Stomach (tissue), 9 donors: ENCODE data around the gene TTC3. TPM values are rescaled to one million over a fixed set of nuclear protein-coding genes. Genes with fewer than 3 reads are reported as not detected.

Experiments used
- DNase-seq, 2 donors: peaks; one replicate each; pipeline versions ENCODE4 v3.0.0 to v3.0.0-alpha.2; 2013 to 2019
- H3K27ac ChIP-seq, 5 donors: fragments of 200-600 bp in 4 of 5; sonication (generic) in 4 of 5; one replicate each; pipeline ENCODE4 v1.5.1; 2013 to 2019; ENCODE audit warnings: mild to moderate bottlenecking in 1 of 5, moderate library complexity in 1 of 5
- H3K27me3 ChIP-seq, 3 donors: fragments of 200-600 bp; sonication (generic); one replicate each; pipeline ENCODE4 v1.5.1; 2017 to 2019; ENCODE audit warnings: mixed run types in 1 of 3
- H3K36me3 ChIP-seq, 4 donors: fragments of 200-600 bp; sonication (generic); 1 replicate in 3 of 4; 2 replicates in 1 of 4; pipeline ENCODE4 v1.5.1; 2016 to 2019
- H3K4me1 ChIP-seq, 4 donors: fragments of 200-600 bp; sonication (generic); one replicate each; pipeline ENCODE4 v1.5.1; 2016 to 2019
- H3K4me3 ChIP-seq, 4 donors: fragments of 200-600 bp; sonication (generic) in 3 of 4; one replicate each; pipeline ENCODE4 v1.5.1; 2016 to 2019; ENCODE audit warnings: mild to moderate bottlenecking in 1 of 4
- H3K9me3 ChIP-seq, 4 donors: fragments of 200-600 bp; sonication (generic); one replicate each; pipeline ENCODE4 v1.5.1; 2016 to 2019
- EP300 ChIP-seq: sonication (generic); formaldehyde crosslinking; IDR thresholded peaks from one replicate; pipeline ENCODE4 v1.6.1; 2017; ENCODE audit warnings: antibody characterized with exemption
- POLR2A ChIP-seq, 4 donors: fragments of 450-650 bp; IDR thresholded peaks; one replicate each; pipeline ENCODE4 v1.6.1; 2016; ENCODE audit warnings: antibody characterized with exemption in 4 of 4, control low read depth in 2 of 4, mild to moderate bottlenecking in 1 of 4, moderate library complexity in 1 of 4
- POLR2AphosphoS5 ChIP-seq, 3 donors: sonication (generic); formaldehyde crosslinking; IDR thresholded peaks; one replicate each; pipeline ENCODE4 v1.6.1; 2016; ENCODE audit warnings: antibody characterized with exemption in 3 of 3
- WGBS, 5 donors: extraction: QIAGEN DNeasy Blood & Tissue Kit in 3 of 5; methylation state at CpG; one replicate each; pipeline versions ENCODE4 v1.1.5 to v1.1.7; 2013 to 2018; 5-methylcytosine and 5-hydroxymethylcytosine counted together
- intact Hi-C: fragments of 100-400 bp; cut with DNase I; formaldehyde crosslinking; loops from one replicate; pipeline ENCODE4 v1.15.1; 2023; ENCODE audit warnings: low total_unique reads
- polyA plus RNA-seq, 3 donors: library from polyadenylated mRNA; stranded (reverse); fragments of 200-250 nt; gene quantifications; one replicate each; pipeline ENCODE4 v1.2.3, GENCODE V29; 2013
- total RNA-seq, 5 donors: library from RNA; depleted of rRNA; stranded (reverse); fragments of >200 nt; gene quantifications; one replicate each; pipeline versions ENCODE4 v1.1.0 to v1.2.3, GENCODE V29; 2014 to 2016
- TF ChIP-seq, protein P1 (sequence below), 7 experiments: fragments of 450-650 bp in 4 of 7; fragments of 200-600 bp in 3 of 7; sonication (generic) in 3 of 7; IDR thresholded peaks; one replicate each; pipeline ENCODE4 v1.5.1; 2016 to 2019; ENCODE audit warnings: antibody characterized with exemption in 7 of 7, control low read depth in 2 of 7, mild to moderate bottlenecking in 1 of 7
- donor health status: healthy with polysubstance abuse.
- donor health status: Bipolar disorder and iron deficiency.
- donor health status: healthy.

TTC3 gene
- total and polyA plus RNA-seq, 8 donors: 17.5 to 538 (median 143) TPM

GRCh38 chr21:37176716-37177115, 103.7 kb downstream of the TTC3 start:
- H3K4me1 ChIP-seq: peaks cover 2 to 13% (median 7%) of the 10 kb centered on the region in 4 donors
- no peaks in the 10 kb centered on the region for H3K27me3 ChIP-seq
- H3K9me3 ChIP-seq: no peaks in the 10 kb centered on the region
- peak; percentile 72 to 87 for DNase-seq
- no peak for TF ChIP-seq POLR2AphosphoS5 (IDR thresholded peaks at IDR 0.05)
- no peak for TF ChIP-seq POLR2A (IDR thresholded peaks at IDR 0.05)
- no peak overlapping the region for H3K4me3 ChIP-seq
- WGBS, 5 donors: 37 to 67% (median 47%) methylated on average over 5 of the region's 5 CpGs
- intact Hi-C loops: no loop called here
- peak overlapping the region in 1 of 5 donors; percentile 22 for H3K27ac ChIP-seq
- peaks cover 17 to 88% (median 79%) of the 10 kb centered on the region in 4 donors for H3K36me3 ChIP-seq

DNA sequence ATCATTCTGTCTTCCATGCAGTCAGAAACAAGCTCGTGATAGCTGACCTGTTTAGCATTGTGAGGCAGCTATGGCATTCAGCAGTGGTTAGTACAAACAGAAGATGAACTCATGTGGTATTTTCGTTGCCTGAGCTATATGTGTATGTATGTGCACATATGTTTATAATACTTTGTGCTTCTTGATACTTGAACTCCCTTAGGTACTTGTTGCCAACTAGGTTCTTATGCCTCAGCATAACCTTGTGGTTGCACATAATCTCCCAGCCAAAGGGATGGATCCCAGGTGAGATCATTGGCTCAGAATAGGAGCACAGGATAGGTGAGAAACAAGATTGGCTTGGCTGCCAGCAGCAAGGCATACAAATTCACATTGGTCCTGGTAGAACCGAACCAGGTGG, 108.0 kb downstream of the TTC3 start:
- 60 to 82% (median 73%) methylated on average over 3 of the region's 3 CpGs for WGBS, 5 donors
- intact Hi-C loops: no loop called here
- DNase-seq: no peak
- Histone ChIP-seq H3K9me3 (no peaks in the 10 kb centered on the region), H3K27ac (peak overlapping the region in 1 of 5 donors; percentile 40), H3K4me1 (peaks cover 6 to 15% (median 10%) of the 10 kb centered on the region in 4 donors), H3K27me3 (no peaks in the 10 kb centered on the region), H3K36me3 (peaks cover 8 to 72% (median 64%) of the 10 kb centered on the region in 4 donors), H3K4me3 (no peak overlapping the region)
- TF ChIP-seq POLR2AphosphoS5 (IDR thresholded peaks at IDR 0.05): no peak
- no peak for TF ChIP-seq EP300
- TF ChIP-seq, protein P1, sequence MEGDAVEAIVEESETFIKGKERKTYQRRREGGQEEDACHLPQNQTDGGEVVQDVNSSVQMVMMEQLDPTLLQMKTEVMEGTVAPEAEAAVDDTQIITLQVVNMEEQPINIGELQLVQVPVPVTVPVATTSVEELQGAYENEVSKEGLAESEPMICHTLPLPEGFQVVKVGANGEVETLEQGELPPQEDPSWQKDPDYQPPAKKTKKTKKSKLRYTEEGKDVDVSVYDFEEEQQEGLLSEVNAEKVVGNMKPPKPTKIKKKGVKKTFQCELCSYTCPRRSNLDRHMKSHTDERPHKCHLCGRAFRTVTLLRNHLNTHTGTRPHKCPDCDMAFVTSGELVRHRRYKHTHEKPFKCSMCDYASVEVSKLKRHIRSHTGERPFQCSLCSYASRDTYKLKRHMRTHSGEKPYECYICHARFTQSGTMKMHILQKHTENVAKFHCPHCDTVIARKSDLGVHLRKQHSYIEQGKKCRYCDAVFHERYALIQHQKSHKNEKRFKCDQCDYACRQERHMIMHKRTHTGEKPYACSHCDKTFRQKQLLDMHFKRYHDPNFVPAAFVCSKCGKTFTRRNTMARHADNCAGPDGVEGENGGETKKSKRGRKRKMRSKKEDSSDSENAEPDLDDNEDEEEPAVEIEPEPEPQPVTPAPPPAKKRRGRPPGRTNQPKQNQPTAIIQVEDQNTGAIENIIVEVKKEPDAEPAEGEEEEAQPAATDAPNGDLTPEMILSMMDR (IDR thresholded peaks at IDR 0.05): no peak
- no peak for TF ChIP-seq POLR2A (IDR thresholded peaks at IDR 0.05)

DNA sequence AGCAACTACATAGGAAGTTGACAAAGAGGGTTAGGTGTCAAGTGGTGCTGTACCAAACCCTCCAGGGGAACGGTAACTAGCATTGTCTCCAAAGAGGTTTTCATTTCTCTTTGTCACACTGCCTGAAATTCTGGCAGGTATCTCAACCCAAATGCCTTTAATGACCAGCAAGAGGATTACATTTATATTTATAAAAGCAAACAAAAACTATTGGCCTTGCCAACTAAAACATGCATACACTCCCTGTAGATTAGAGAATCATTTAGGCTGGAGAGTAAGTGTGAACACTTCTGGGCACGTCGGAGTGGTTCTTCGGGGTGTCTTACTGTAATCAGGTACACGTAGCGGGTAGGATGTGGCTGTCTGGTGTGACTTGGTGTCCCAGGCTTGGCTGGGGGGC, 109.2 kb downstream of the TTC3 start:
- no peak overlapping the region for H3K4me3 ChIP-seq
- intact Hi-C loops: no loop called here
- peaks cover 6 to 11% (median 8%) of the 10 kb centered on the region in 4 donors for H3K4me1 ChIP-seq
- no peaks in the 10 kb centered on the region for H3K27me3 ChIP-seq
- H3K9me3 ChIP-seq: no peaks in the 10 kb centered on the region
- TF ChIP-seq POLR2AphosphoS5 (IDR thresholded peaks at IDR 0.05) (no peak), POLR2A (IDR thresholded peaks at IDR 0.05) (no peak), EP300 (no peak)
- TF ChIP-seq, protein P1 (IDR thresholded peaks at IDR 0.05): no peak
- peaks cover 4 to 72% (median 65%) of the 10 kb centered on the region in 4 donors for H3K36me3 ChIP-seq
- WGBS, 5 donors: 32 to 60% (median 37%) methylated on average over 6 of the region's 6 CpGs
- H3K27ac ChIP-seq: peak overlapping the region in 2 of 5 donors; percentile 2 to 40
- DNase-seq: no peak

DNA sequence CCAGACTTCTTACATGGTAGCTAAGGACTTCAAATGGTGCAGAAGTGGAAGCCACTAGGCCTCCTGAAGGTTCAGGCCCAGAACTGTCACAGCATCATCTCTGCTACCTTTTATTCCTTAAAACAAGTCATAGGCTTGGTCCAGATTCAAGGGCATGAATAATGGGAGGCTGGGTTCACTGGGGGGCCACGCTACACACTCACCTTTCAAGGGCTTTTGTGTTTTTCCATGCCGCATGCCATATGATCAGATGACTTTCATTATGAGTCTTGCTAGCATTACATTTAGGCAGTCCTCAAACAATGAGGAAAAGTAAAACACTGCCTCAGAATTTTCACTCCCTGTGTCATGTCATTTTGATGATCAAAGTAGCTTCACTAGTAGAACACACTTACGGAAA, 110.7 kb downstream of the TTC3 start:
- no peaks in the 10 kb centered on the region for H3K9me3 ChIP-seq
- DNase-seq: no peak
- H3K27ac ChIP-seq: no peak overlapping the region
- H3K27me3 ChIP-seq: no peaks in the 10 kb centered on the region
- H3K4me1 ChIP-seq: peaks cover 6 to 11% (median 8%) of the 10 kb centered on the region in 4 donors
- intact Hi-C loops: no loop called here
- peaks cover 6 to 72% (median 65%) of the 10 kb centered on the region in 4 donors for H3K36me3 ChIP-seq
- TF ChIP-seq EP300 (no peak), POLR2AphosphoS5 (IDR thresholded peaks at IDR 0.05) (no peak), POLR2A (IDR thresholded peaks at IDR 0.05) (no peak)
- TF ChIP-seq, protein P1 (IDR thresholded peaks at IDR 0.05): no peak
- 86 to 99% (median 93%) methylated on average over 3 of the region's 3 CpGs for WGBS, 5 donors
- H3K4me3 ChIP-seq: no peak overlapping the region
